ENCODE results near the gene CASR. TPM values are rescaled to one million over a fixed set of nuclear protein-coding genes. Genes with fewer than 3 reads are reported as not detected.
A peak's percentile ranks its signal among the peaks of the same experiment; 100 is the strongest.

The CASR gene
- total and polyA plus RNA-seq, 11 donors: 0.02 TPM; not detected in 10

DNA sequence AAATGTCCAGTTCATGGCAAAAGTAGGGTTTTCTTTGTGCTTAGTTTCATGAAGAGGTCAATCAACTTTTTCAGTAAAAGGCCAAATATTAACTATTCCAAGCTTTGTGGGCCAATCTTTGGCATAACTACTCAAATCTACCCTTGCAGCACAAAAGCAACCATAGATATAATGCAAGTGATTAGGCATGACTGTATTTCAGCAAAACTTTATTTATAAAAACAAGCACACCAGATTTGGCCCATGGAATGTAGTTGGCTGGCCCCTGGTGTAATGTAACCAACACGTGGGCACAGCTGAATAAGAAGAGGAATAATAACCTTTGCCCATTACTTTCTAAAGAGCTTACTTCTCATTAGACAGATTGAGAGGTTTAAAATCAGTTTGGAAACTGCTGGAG lies 50.6 kb downstream of the CASR start:
- DNase-seq (no peak), ATAC-seq (no peak)
- Histone ChIP-seq H3K27me3 (peaks cover 0 to 9% (median 0%) of the 10 kb centered on the region in 9 donors), H3K4me3 (no peak overlapping the region), H3K9me3 (no peaks in the 10 kb centered on the region), H3K36me3 (no peaks in the 10 kb centered on the region), H3K27ac (peak overlapping the region in 1 of 12 donors; percentile 59), H3K4me1 (peaks cover 0 to 19% (median 0%) of the 10 kb centered on the region in 12 donors)
- TF ChIP-seq, protein P1, sequence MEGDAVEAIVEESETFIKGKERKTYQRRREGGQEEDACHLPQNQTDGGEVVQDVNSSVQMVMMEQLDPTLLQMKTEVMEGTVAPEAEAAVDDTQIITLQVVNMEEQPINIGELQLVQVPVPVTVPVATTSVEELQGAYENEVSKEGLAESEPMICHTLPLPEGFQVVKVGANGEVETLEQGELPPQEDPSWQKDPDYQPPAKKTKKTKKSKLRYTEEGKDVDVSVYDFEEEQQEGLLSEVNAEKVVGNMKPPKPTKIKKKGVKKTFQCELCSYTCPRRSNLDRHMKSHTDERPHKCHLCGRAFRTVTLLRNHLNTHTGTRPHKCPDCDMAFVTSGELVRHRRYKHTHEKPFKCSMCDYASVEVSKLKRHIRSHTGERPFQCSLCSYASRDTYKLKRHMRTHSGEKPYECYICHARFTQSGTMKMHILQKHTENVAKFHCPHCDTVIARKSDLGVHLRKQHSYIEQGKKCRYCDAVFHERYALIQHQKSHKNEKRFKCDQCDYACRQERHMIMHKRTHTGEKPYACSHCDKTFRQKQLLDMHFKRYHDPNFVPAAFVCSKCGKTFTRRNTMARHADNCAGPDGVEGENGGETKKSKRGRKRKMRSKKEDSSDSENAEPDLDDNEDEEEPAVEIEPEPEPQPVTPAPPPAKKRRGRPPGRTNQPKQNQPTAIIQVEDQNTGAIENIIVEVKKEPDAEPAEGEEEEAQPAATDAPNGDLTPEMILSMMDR (IDR thresholded peaks at IDR 0.05): no peak
- no peak for TF ChIP-seq POLR2A (IDR thresholded peaks at IDR 0.05)
- intact Hi-C loops (cut with DNase I): no loop called here
- 33 to 43% (median 37%) methylated on average over 1 of the region's 1 CpG for WGBS, 4 donors

DNA sequence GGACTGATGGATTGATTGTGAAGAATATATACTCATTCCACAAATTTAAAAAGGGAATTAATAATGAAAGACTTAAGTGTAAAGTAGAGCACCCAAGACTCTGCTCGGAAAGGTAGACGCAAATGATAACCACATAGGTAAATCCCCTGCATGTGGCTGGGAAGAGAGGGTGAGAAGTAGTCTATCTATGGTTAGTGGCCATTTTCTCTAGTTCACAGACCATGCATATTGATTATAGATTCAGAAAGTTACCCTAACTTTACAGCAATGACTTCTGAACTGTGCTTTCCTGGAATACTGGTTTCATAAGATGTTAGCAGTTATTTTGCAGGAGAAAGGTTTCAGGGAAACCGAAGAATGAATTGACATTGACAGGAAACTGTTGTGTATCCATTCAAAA lies 51.7 kb downstream of the CASR start:
- TF ChIP-seq, protein P1 (IDR thresholded peaks at IDR 0.05): no peak
- TF ChIP-seq POLR2A (IDR thresholded peaks at IDR 0.05): no peak
- peaks cover 0 to 19% (median 0%) of the 10 kb centered on the region in 12 donors for H3K4me1 ChIP-seq
- no peak overlapping the region for H3K4me3 ChIP-seq
- intact Hi-C loops (cut with DNase I): no loop called here
- no peak overlapping the region for H3K27ac ChIP-seq
- H3K27me3 ChIP-seq: peaks cover 0 to 9% (median 0%) of the 10 kb centered on the region in 9 donors
- no peaks in the 10 kb centered on the region for H3K36me3 ChIP-seq
- WGBS, 4 donors: 81 to 89% (median 85%) methylated on average over 3 of the region's 3 CpGs
- no peak for DNase-seq
- H3K9me3 ChIP-seq: no peaks in the 10 kb centered on the region
- ATAC-seq: no peak

DNA sequence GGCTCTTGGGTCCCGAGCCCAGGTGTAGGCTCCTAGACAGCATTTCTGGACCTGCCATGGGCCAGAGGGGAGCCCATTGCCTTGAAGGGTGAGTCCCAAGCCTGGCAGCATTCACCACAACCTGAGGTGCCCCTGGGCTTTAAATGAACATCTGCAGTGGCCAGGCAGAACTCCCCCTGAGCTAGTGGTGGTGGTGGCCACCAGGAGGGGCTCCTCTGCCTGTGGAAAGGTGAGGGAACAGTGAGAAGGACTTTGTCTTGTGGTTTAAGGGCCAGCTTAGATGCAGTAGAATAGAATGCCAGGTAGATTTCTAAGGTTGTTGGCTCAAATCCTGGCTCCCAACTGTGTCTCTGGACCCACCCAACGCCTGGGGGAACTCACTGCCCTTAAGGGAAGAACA lies 55.6 kb downstream of the CASR start:
- no peak for TF ChIP-seq POLR2A (IDR thresholded peaks at IDR 0.05)
- TF ChIP-seq, protein P1 (IDR thresholded peaks at IDR 0.05): no peak
- 58 to 83% (median 69%) methylated on average over 2 of the region's 2 CpGs for WGBS, 4 donors
- ATAC-seq: no peak
- no peaks in the 10 kb centered on the region for H3K9me3 ChIP-seq
- H3K4me1 ChIP-seq: peaks cover 0 to 2% (median 0%) of the 10 kb centered on the region in 12 donors
- DNase-seq: no peak
- no peak overlapping the region for H3K27ac ChIP-seq
- no peaks in the 10 kb centered on the region for H3K36me3 ChIP-seq
- intact Hi-C loops (cut with DNase I): no loop called here
- H3K27me3 ChIP-seq: peaks cover 0 to 3% (median 0%) of the 10 kb centered on the region in 9 donors
- no peak overlapping the region for H3K4me3 ChIP-seq

DNA sequence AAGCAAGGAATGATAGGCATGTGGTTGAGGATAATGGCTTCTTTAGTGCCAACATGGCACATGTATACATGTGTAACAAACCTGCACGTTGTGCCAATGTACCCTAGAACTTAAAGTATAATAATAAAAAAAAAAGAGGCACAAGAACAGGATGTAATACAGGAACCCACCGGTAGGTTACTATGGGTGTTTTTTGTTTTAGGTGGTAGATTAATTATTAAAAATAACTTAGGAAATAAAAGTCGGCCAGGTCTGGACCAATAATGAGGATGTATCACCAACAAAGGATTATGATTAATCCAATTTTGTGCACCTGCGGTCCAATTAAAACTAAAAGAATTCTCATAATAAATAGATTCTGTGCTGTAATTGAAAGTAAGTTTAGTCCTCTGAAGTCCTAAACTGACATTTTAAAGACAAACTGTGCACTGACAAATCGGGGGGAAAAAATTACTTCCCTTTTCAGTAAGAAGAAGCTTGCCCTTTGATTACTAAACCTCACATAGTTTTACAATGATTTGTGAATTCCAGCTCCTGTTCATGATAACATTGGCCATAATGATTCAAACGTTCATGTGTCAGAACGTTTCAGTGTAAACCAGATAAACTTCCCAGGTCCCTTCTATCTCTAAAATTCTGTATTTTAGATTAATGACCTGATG lies 62.2 kb downstream of the CASR start:
- intact Hi-C loops (cut with DNase I): no loop called here
- DNase-seq: no peak
- TF ChIP-seq, protein P1 (IDR thresholded peaks at IDR 0.05): peak in 2 of 12 donors; percentile 17
- TF ChIP-seq POLR2A (IDR thresholded peaks at IDR 0.05): no peak
- Histone ChIP-seq H3K4me1 (peaks cover 0 to 30% (median 0%) of the 10 kb centered on the region in 12 donors), H3K9me3 (no peaks in the 10 kb centered on the region), H3K27ac (peak overlapping the region in 3 of 12 donors; percentile 11 to 88 (median 28)), H3K27me3 (no peaks in the 10 kb centered on the region), H3K36me3 (no peaks in the 10 kb centered on the region), H3K4me3 (peak overlapping the region in 4 of 12 donors; percentile 7 to 32 (median 17))
- ATAC-seq: no peak
- 44 to 56% (median 46%) methylated on average over 7 of the region's 7 CpGs for whole genome bisulfite sequencing, 4 donors

All from heart left ventricle (tissue), 16 donors.